SIG-M5 treated with dmso at 0.1 percent for 504 hours (cell line): ENCODE results near the gene GNG5.
"Not testable (repeated sequence)": the region's sequence is repeated elsewhere in the genome, so short reads cannot be mapped to it uniquely, and the experiment has no call there.

Experiments
- DNase-seq: peaks from one replicate; lab custom pipeline; 2025; ENCODE audit not compliant: unreplicated experiment; lab: John Stamatoyannopoulos, UW

Gene GNG5

DNA sequence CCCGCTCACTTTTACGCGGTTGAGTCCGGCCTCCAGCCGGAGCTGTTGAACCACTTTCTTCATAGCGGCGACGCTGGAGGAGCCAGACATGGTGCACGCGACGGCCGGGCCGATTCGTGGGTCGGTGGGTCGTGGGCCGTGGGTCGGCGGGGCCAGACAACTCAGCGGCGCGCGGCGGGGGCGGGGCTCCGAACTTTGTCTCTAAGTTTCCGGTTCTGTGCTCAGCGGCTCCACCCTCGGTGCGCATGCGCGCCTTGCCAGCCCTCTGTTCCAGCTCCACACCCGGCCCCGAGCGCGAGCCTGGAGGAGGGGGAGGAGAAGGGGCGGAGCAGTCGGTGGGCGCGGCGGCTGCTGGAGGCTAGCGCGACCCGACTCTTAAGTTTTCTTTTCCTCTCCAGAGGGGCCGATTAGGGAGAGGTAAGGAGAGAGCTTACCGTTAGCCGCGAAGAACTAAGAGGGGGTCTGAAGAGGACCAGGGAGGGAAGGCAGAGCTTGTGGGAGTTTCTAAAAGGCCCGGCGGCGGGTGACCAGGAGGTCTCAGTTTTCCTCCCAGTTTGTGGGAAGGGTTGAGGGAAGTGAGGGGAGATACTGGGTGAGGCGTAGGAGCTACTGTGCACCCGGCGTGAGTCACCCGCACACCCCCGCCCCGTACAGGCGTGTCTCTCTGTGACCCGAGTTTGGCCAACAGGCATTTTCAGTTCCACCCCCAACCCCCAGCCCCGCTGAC, at the start of gene GNG5, which contains the start of gene SPATA1:
GNG5 (minus strand) TSS at position 580 of the 727 bp plus-strand sequence; CDS start at position 90, 490 bp downstream.
SPATA1 (plus strand) TSS at position 385 of the 727 bp plus-strand sequence. CDS start 9,974 bp downstream, outside the sequence.
- DNase-seq, result peak; percentile 87

DNA sequence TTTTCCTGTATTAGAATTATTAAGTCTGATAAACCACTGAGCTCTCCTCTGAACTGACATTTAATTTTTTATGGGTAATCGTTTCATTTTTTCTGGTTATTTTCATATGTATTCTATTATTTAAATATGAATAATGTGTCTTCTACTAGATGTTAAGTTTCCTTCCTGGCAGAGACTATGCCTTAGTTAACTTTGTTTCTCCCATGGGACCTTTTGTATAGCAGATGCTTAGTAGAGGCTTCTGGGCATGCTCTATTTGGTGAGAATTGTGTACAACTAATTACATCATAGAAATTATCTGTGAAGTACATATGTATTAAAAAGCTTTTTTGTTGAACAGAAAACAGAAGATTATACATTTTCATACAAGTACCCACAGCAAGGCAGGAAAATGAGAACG, 44.4 kb upstream of the GNG5 start:
- DNase-seq, result no peak

DNA sequence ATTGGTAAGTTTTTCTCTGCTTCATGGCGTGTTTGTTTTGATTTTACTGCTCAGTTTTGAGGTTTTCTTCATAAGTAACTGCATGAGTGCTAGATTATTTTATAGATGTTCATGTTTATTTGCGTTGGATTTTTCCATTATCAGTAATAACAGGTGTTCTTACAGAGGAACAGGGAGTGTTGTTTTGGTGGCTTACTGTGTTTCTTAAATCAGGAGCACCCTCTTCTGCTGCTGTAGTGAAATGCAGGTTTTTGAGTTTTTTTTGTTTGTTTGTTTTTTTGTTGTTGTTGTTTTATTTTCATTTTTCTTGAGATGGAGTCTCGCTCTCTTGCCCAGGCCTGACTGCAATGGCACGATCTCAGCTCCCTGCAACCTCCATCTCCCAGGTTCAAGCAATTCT, 35.3 kb upstream of the GNG5 start:
- DNase-seq, result no peak

DNA sequence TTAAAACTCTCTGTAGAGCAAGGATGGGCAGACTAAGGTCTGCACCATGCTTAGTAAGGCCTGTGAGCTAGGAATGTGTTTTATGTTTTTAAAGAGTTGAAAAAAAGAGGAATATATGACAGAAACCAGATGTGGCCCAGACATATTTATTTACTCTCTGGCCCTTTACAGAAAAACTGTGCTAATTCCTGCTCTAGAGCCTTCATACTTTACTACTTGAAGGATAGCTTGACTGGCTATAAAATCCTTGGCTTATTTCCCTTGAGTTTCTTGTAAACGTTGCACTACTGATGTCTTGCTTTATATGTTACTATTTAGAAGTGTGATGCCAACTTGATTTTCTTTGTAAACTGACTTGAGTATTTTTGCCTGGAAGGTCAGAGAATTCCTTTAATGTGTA, 34.4 kb upstream of the GNG5 start:
- no peak for DNase-seq

DNA sequence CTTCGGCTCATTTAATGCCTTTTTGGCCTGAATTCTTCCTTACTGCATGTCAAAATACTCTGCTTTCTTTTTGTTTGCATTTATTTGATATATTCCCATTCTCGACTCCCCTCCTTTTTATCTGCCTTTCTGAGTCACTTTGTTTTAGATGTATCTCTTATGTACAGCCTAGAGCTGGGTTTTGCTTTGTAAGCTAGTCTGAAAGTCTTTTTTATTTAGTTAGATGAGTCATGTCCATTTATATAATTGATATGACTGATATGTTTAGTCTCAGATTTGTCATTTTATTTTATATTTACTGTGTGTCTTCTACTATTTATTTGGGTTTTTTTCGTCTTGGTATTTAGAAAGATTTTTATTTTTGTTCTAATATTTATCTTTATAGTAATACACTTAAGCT, 33.6 kb upstream of the GNG5 start:
- no peak for DNase-seq

DNA sequence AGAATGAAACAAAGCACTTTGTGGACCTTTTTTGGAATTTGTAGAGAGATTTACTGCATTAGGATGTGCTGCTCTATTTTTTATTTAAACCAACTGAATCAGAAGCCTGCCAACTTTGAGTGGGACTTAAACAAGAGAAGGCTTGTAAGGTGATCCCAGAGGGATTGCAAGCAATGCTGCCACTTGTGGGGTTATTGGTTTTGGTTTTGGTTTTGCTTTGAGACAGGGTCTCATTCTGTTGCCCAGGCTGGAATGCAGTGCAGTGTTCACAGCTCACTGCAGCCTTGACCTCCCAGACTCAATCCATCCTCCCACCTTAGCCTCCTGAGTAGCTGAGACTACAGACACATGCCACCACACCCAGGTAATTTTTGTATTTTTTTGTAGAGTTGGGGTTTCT, 32.2 kb upstream of the GNG5 start:
- no peak for DNase-seq

DNA sequence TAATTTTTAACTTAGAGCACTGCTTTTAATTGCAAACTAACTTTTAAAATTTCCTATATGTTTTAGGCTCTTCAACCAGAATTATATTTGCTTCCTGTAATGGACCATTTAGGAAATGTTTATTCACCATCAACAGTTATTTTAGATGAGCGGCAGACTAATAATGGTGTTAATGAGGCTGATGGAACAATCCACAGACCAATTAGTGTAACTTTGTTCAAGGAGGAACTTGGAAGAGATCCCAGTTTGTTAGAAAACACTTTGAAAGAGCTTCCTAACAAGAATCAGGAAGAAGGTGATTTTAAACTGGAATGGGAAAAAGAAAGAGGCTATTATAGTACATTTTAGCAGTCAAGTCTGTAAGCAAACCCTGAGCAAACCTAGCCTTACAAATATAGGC, 19.4 kb upstream of the GNG5 start:
- DNase-seq, result no peak

DNA sequence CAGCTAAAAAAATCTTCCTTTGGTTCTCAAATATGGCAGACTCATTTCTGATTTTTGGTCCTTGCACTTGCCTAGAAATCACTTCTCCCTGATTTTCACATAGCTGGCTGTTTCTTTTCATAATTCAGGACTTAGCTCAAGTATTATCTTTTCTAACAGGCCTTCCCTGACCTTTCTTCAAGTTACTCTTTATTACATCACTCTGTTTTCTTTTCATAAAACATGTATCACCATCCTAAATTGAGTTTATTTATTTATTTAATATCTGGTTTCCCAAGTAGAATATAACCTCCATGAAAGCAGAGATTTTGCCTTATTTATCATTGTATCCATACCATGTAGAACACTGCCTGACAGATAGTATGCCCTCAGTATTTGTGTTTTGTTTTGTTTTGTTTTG, 18.2 kb upstream of the GNG5 start:
- no peak for DNase-seq

DNA sequence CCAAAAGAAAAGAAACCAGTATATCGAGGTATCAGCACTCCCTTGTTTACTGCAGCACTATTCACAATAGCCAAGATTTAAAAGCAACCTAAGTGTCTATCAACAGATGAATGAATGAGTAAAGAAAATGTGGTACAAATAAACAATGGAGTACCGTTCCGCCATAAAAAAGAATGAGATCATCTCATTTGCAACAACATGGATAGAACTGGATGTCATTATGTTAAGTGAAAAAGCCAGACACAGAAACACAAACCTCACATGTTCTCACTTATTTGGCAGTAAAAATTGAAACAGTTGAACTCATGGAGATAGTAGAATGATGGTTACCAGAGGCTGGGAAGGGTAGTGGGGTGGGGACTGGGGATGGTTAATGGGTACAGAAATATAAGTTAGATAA, 4.3 kb upstream of the GNG5 start:
- DNase-seq, result no peak

DNA sequence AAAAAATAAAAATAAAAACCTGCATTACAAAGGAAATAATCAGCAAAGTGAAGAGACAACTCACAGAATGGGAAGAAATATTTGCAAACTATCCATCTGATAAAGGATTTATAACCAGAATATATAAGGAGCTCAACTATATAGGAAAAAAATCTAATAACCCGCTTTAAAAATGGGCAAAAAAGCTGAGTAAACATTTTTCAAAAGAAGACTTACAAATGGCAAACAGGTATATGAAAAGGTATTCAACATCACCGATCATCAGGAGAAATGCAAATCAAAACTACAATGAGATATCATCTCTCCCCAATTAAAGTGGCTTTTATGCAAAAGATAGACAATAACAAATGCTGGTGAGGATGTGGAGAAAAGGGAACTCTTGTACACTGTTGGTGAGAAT, 3.8 kb upstream of the GNG5 start:
- DNase-seq, result no peak

DNA sequence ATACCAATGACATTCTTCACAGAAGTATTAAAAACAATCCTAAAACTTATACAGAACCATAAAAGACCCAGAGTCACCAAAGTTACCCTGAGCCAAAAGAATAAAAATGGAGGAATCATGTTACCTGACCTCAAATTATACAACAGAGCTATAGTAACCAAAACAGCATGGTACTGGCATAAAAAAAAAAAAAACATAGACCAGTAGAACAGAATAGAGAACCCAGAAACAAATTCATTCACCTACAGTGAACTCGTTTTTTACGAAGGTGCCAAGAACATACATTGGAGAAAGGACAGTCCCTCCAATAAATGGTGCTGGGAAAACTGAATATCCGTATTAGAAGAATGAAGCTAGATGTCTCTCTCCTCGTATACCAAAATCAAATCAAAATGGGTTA, 2.6 kb upstream of the GNG5 start:
- no peak for DNase-seq

DNA sequence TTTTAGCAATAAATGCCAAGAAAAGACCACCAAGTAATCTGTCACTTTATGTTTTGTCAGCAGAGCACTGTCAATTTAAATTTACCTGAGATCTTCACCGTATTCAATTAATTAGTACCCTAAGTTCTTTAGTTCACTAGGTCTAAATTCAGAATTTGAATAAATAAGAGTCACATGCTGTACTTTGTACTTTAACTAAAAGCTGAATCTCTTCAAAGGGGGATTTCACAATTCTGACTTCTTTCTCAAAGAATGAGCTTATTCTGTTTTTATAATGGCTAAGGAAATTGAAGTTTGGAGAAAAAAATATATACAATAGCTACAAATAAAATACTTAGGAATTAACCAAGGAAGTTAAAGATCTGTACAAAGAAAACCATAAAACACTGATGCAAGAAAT, 2.1 kb upstream of the GNG5 start:
- DNase-seq, result no peak

DNA sequence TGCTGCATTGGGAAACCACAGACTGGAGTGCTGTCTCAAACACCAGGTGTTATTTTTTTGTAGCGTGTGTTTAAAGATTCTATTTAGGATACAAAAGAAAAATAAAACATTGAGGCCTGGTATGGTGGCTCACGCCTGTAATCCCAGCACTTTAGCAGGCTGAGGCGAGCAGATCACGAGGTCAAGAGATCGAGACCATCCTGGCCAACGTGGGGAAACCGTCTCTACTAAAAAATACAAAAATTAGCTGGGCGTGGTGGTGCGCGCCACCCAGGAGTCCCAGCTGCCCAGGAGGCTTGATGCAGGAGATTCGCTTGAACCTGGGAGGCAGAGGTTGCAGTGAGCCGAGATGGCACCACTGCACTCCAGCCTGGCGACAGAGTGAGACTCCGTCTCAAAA, 1.5 kb upstream of the GNG5 start:
- DNase-seq, result not testable (repeated sequence)

DNA sequence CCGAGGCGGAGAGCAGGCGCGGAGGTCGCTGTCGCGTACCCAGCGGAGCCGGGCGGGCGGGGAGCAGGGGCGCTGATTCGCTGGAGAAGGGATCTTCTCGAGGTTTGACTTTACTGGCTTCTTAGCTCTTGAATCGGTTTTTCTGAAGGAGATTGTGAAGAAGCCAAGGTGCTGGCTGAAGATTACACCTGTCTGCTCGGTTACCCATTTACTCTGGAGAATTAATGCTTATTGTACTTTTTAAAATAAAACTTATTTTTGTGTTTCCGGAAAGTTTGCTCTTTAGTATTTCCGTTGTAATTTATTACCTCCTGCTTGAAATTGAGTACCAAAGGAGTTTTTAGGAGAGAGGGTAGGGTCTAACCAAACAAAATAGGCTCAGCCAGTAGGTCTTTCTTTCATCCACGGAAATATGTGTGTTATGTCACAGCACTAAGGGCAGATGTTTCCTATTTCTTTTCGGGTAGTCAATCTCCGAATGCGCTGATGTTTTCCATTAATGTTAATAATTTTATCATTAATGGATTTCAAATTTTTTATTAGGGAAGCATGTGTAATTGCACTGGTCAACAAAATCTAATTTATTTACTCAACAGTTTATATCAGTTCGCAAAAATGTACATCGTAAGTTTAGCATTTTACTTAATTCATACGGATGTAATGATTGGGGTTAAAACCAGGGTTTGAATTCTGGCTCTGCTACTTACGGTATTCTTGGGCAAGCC, 510 bp upstream of the GNG5 start:
- peak; percentile 35 for DNase-seq

DNA sequence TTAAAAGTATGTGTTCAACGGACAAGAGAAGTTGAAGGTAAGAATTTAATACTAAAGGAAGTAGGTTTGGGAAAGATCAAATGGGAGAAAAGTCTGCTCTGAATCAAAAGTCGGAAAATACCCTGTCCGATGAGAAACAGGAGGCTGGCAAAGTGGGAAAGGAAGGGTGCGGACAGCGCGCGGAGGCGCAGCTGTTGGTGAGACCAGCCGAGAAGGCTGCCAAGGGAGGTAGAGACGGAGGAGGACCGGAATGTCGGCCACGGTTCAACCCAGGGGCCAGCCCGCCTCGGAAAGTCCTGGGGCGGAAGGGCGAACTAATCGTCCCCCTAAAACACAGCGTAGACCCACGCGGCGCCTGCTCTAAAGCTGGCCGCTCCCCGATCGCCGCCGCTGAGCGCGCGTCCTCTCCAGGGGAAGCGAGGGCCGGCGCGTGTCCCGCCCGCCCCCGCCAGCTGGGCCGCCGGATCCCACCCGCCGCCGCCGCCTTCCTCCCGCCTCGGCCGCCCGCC, 834 bp downstream of the GNG5 start:
- DNase-seq, result peak; percentile 34

DNA sequence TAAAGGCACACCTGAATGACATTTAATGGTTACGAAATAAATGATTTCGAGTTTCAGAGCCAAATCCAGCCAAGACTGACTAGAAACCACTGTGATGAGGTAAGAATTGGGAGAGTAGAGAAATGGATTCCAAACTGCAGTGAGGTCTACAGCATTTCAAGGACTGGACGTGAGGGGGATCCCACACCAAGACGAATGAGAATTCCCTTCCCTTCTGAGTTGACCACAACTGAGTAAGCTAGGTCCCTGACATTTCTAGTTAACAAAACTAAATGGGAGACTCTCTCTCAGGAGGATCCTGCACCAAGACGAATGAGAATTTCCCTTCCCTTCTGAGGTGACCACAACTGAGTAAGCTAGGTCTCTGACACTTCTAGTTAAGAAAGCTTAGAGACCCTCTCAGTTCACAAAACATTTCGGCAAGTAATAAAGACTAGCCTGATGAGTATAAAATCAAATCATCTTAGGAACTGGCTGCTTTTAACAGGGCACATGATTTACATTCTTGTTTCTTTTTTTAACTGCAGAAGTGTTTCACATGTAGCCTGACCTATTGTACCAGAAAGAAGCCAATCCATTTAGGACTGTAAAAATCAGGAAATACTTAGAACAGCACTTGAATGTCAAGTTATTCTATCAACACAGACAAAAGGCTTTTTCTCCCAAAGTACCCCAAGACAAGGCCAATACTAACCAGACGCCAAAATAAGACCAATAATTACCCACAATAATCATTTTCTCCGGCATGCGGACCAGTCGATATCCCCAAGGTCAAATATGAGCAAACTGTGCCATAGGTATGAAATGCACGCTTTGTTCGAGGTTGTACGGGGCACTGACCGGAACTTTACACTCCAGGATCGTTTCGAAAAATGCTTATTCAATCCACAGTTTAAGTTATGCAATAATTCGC, 1.5 kb downstream of the GNG5 start:
- peak; percentile 32 for DNase-seq

DNA sequence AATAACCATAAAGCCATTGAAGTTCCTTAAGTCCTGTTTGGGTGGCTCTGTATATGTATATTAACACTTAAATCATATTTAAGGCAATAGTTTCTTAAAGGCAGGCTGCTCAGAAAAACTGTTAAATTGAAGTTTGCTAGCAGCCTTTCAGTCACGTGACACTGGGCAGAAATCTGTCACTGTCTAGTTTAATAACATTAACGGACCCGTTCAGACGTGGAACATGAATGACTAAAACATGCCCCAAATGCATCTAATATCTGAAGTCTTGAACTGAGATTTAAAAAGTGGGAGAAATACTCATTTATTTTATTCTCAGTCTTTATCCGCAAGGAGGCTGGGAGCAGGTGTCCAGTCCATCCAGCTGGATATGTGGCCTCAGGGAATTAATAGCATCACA, 3.5 kb downstream of the GNG5 start:
- DNase-seq, result no peak

DNA sequence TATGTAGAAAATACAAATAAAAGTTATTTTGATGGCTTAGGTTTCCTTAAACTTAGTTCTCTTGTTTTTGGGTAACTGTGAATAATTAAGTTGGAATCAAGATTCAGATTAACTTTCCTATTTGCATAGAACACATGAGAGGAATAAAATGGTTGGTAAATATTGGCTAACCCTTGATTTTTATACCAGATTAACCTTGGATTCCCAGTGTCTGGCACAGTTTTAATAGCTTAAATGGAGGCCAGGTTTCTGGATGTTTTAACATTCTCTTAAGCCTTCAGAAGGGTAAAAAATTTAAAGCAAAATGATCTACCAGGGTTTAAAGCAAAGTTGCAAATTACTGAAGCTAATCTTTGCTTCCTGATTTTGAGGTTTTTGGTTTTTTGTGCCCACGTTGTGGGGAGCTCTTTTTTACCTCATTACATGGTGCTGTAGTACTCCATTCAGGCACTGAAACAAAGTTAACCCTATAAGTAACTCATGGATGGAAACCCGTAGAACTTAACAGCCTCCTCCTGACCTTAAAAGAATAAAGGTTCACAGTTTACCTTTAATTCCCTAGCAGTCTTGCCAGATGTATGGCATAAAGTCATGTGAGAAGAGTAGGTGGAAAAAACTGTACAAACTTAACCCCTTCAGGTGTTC, 8.6 kb downstream of the GNG5 start:
- no peak for DNase-seq

DNA sequence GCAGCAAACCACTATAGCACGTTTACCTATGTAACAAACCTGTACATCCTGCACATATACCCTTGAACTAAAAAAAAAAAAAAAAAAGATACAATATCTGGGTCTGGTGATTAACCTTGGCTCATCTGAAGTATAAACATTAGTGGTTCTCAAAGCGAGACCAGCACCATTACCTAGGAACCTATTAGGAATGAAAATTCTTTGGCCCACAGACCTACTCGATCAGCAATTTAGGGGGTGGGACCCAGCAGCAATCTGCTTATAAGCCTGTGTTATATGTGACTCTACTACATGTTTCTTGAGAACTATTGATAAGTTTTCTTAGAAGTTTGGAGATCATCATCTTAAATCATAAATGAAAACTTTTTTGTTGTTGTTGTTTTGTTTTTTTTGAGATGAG, 9.9 kb downstream of the GNG5 start:
- no peak for DNase-seq

DNA sequence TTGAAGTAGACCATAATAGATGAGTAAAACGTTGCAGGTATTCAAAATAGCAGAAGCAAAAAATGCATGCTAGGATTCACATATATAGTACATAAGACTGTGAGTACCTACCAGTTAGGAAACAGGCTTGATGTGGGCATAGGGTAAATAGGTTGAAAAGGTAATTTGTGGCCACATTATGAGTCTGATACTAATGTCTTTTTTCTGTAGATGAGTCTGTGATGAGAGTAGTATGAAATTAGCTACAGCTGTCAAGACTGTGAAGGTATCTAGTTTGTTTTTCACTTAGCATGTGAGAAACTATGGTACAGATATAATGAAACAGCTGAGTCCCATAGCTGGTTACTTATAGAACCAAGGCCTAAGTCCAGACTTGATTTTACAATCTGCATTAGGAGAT, 12.6 kb downstream of the GNG5 start:
- DNase-seq, result no peak

DNA sequence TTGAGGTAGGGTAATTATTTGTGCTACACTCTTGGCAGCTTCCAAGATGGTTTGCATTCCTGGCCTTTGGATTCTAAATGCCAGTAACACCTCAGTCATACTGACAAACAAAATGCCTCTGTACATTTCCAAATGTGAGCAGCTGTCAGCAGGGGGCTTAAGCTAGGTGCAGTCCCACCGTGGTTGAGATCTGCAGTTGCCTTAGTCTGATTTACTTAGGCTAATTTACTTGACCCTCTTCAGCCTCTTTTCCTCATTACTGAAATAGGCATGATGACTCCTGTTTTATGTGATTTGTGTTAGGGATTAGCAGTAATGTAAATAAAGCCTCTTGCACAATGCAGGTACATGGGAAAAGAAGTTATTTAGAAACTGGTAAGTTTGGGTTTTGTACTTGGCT, 13.7 kb downstream of the GNG5 start:
- no peak for DNase-seq
